GM12891 (cell line): ENCODE measurements around the gene MAPK4.

Experiments used
- DNase-seq: peaks from one replicate; pipeline ENCODE4 v3.0.0; 2011; ENCODE audit warnings: low spot score; ENCODE audit not compliant: insufficient read length
- FAIRE-seq: peaks from 2 replicates; lab custom pipeline; 2011; peaks lifted over from hg19 to GRCh38; lab: Jason Lieb, UNC
- PAX5 ChIP-seq: IDR thresholded peaks from 2 replicates; pipeline ENCODE4 v1.6.1; 2011; ENCODE audit warnings: low read length, moderate library complexity, mild to moderate bottlenecking; ENCODE audit not compliant: insufficient read depth, severe bottlenecking
- POLR2A ChIP-seq: IDR thresholded peaks from 2 replicates; pipeline ENCODE4 v1.6.1; 2011; ENCODE audit warnings: low read depth, low read length, control low read depth
- POLR2AphosphoS5 ChIP-seq: IDR thresholded peaks from 2 replicates; pipeline ENCODE4 v1.6.1; 2011; ENCODE audit warnings: low read depth, low read length, control low read depth
- POU2F2 ChIP-seq: IDR thresholded peaks from 2 replicates; pipeline ENCODE4 v1.6.1; 2011; ENCODE audit warnings: low read depth, mild to moderate bottlenecking, control low read depth, low read length, moderate library complexity
- SPI1 ChIP-seq: IDR thresholded peaks from 2 replicates; pipeline ENCODE4 v1.6.1; 2011; ENCODE audit warnings: low read depth, low read length, control low read depth
- TAF1 ChIP-seq: IDR thresholded peaks from 2 replicates; pipeline ENCODE4 v1.6.1; 2011; ENCODE audit warnings: low read depth, low read length, control low read depth

The MAPK4 gene

DNA sequence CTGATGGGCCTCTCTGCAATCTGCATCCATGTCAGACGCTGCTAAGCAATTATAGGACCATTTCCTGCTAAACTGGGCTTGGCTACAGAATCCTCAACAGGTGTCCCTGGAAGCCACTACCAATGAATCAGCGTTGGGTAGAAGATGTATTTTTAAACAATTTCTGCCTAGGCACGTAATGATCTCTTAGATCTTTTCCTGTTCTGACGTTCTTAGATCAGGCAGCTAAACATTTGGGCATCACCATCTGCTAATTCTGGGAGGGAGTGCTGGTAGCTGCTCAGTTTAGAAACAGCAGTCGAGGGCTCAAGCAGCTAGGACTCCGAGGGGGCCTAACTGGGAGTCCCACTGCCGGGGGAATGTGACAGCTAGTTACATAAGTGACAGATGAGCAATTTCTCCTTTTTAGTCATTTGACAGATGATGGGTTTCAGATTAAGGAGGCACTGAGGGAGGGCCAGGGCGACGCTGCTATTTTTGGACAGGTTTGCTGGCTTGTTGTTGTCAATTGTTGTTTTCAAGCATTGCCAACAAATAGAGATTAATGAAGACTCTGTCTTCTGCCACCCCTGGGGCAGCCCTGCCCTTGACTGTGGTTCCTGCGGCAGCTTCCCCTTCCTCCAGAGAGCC, 167.2 kb downstream of the MAPK4 start:
- no peak for TF ChIP-seq SPI1
- TF ChIP-seq PAX5: no peak
- no peak for TF ChIP-seq POLR2A
- TF ChIP-seq POU2F2: no peak
- no peak for TF ChIP-seq TAF1
- no peak for TF ChIP-seq POLR2AphosphoS5
- DNase-seq (peak; percentile 59), FAIRE-seq (peak; percentile 80)

DNA sequence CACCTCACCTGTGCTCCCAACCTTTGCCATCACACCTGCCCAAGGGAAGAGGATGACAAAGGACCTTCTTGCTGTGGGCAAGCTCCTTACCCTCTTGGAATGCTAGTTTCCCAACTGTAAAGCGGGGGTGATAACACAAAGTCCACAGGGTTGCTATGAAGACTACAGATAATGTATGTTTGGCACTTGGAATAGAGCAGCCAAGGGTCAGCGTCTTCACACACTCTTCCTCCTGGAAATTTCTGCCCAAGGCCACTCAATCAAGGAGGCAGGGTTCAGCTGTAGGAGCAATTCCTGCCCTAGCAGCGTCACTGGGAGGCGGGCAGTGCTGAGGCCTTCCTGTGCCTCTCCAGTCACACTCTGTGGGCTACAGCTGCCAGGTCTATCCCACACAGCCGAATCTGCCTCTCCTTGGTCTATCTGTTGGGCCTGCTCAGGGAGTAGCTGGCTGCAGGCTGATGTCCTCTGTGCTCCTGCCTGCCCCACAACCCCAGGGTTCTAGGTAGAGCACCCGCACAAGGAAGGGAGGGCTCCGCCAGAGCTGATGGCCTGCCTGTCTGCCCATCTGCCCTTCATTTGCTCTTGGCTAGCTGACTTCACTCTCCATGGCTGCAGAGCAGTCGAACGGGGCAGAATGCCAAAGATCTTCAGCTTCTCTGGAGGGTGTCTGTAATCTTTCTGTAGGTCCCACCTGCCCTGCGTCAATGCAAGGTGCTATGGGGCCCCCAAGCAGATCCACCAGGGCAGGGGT, 168.0 kb downstream of the MAPK4 start:
- no peak for FAIRE-seq

DNA sequence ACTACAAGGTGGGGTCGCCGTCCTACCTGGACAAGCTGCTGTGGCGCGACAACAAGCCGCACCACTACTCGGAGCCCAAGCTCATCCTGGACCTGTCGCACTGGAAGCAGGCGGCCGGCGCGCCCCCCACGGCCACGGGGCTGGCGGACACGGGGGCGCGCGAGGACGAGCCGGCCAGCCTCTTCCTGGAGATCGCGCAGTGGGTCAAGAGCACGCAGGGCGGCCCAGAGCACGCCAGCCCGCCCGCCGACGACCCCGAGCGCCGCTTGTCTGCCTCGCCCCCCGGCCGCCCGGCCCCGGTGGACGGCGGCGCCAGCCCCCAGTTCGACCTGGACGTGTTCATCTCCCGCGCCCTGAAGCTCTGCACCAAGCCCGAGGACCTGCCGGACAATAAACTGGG, 169.5 kb downstream of the MAPK4 start:
- TF ChIP-seq POU2F2 (no peak), SPI1 (no peak), PAX5 (no peak)
- FAIRE-seq (no peak), DNase-seq (no peak)

More for the DNA sequence above, 168.0 kb downstream of the MAPK4 start:
- TF ChIP-seq POLR2A (no peak), TAF1 (no peak), SPI1 (no peak), POU2F2 (no peak), POLR2AphosphoS5 (no peak), PAX5 (no peak)
- no peak for DNase-seq

DNA sequence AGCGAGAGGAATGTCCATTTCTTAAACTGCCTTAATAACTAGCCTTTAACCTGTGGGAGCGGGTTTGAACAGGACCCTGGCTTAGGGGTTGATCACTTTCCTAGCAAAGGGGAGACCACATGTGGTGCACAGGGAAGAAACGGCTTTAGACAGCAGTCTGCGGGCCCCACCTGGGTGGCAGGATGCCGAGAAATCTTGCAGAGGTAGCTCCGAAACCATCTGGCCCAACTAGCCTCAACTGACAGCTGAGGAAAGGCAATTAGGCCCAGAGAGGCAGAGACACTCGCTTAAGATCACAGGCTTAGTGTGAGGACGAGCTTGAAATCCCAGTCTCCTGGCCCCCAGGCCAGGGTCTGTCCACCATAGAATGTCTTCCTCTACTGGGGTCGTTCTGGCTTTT, 170.1 kb downstream of the MAPK4 start:
- FAIRE-seq (no peak), DNase-seq (no peak)
- TF ChIP-seq POLR2AphosphoS5 (no peak), POLR2A (no peak), SPI1 (no peak), PAX5 (no peak), TAF1 (no peak), POU2F2 (no peak)

DNA sequence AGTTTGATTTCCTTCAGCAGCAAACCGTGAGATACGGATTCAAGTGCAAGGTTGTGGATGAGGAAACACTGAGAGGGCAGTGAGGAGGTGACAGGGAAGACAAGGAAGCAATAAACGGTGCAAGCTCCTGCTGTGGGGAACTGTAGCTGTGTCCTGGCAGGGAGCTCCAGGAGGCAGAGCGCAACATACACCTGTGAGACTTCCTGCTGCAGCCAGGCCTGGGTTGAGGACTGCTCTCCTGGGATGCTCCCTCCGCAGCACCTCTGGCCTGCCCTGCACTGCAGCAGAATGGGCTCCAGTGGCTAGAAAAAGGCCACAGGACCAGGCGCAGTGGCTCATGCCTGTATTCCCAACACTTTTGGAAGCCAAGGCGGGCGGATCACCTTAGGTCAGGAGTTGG, 174.5 kb downstream of the MAPK4 start:
- FAIRE-seq: no peak
- no peak for TF ChIP-seq POLR2AphosphoS5
- no peak for DNase-seq

DNA sequence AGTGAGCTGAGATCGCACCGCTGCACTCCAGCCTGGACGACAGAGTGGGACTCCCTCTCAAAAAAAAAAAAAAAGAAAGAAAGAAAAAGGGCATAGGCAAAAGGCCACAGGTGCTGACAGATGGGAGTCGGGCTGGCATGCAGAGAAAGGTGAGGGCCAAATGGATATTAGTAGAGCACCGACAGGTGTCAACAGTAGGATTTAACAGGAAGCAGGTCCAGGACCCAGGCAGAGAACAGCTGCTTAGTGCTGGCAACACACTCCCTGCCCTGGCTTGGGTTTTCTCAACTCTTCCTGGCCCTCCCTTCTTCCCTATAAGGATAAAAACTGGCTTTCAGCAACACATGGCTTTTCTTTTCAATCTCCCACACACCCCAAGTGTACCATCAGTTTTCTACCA, 175.0 kb downstream of the MAPK4 start:
- TF ChIP-seq POLR2A (no peak), POLR2AphosphoS5 (no peak), TAF1 (no peak), SPI1 (no peak), PAX5 (no peak), POU2F2 (no peak)
- DNase-seq: no peak
- FAIRE-seq: no peak

DNA sequence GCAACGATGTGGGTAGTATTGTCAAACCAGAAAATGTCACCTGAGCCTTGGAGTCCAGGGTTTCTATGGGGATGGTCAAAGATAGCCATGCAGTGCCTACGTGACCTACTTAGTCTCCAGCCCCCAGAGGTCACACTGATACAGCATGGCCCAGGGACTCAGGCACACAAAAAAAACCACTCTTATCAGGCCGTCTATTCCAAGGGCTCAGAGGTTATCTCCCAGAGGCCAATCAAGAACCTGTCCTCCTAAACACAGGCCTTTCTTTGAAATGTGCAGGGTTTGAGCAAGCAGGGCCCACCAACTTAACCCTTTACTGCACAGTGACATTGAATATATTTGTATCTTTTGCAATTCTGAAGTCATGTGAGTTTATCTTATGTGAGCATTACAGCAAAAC, 177.2 kb downstream of the MAPK4 start:
- no peak for TF ChIP-seq SPI1
- no peak for TF ChIP-seq PAX5
- TF ChIP-seq POU2F2: no peak
- TF ChIP-seq POLR2A: no peak
- TF ChIP-seq POLR2AphosphoS5: no peak
- TF ChIP-seq TAF1: no peak
- no peak for DNase-seq
- no peak for FAIRE-seq

DNA sequence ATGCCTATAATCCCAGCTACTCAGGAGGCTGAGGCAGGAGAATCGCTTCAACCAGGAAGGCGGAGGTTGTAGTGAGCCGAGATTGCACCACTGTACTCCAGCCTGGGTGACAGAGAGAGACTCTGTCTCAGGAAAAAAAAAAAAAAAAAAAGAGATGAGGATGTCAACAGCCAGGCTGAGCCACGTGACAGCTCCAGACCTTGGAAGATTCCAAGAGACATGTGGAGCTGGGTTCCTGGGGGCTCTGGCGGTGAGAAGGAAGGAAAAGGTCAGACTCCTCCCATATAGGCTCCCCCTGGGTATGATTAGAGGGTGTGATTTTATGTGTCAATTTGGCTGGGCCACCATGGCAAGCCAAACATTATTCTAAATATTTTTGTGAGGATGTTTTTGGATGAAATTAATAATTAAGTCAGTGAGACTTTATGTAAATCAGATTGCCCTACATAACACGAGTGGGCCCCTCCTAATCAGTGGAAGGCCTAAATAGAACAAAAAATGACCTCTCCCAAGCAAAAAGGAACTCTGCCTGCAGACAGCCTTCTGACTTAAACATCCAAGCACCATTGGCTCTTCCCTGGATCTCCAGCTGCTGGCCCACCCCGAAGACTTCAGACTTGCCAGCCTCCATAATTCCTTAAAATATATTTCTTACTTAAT, 178.3 kb downstream of the MAPK4 start:
- FAIRE-seq (no peak), DNase-seq (no peak)
- TF ChIP-seq PAX5 (no peak), TAF1 (no peak), SPI1 (no peak), POU2F2 (no peak), POLR2AphosphoS5 (no peak), POLR2A (no peak)

DNA sequence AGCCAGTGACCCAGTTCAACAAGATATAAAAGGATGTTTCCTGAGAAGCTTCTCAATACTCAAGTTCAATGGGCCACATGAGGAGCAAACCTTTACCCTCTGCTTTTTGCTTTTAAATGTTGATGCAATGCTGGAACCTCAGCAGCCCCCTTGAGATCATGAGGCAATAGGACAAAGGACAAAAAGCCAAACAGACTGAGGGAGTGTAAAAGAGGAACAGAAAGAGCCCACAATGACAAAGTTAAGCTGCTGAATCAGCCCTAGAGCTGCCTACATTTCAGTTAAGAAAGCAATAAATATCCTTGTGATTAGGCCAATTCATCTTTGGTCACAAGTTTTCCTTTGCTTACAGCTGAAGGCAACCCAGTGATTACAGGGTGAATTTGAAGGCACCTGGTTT, 183.1 kb downstream of the MAPK4 start:
- DNase-seq (no peak), FAIRE-seq (no peak)
- TF ChIP-seq SPI1 (peak; percentile 74), POU2F2 (no peak), POLR2AphosphoS5 (no peak)

DNA sequence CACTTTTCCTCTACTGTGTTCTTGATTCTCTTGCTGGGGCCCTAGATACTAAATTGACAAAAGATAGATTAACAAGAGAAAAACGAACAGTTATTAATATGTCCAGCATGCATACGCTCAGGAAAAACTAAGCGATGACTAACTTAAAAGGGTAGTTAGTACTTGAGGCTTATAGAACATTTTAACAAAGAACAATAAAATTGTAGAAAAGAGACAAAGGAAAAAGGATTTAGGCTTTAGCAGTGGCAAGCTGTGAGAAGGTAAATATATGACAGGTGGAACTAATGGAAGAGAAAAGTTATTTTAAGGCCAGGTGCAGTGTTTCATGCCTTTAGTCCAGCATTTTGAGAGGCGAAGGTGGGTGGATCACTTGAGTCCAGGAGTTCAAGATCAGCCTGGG, 184.4 kb downstream of the MAPK4 start:
- TF ChIP-seq SPI1: no peak
- TF ChIP-seq PAX5: no peak
- no peak for TF ChIP-seq POLR2A
- no peak for TF ChIP-seq POLR2AphosphoS5
- TF ChIP-seq TAF1: no peak
- no peak for TF ChIP-seq POU2F2
- FAIRE-seq (no peak), DNase-seq (no peak)
